B cell (primary cell): ENCODE data around the gene WWC2. TPM values are rescaled to one million over a fixed set of nuclear protein-coding genes. Genes with fewer than 3 reads are reported as not detected.

Experiments
- ATAC-seq: fragments of 200-7000 bp; cut with Tn5 transposase; one replicate; pipeline ENCODE4 v1.10.0; 2021; ENCODE audit warnings: low read depth, mild to moderate bottlenecking, moderate number of reproducible peaks, moderate library complexity
- CTCF ChIA-PET: fragments of 350-600 bp; sonication (Branson Sonifier 250); formaldehyde crosslinking; loops from one replicate; lab custom pipeline; 2021; ENCODE audit warnings: antibody characterized with exemption, inconsistent platforms; lab: Charles Lee
- POLR2A ChIA-PET: fragments of 350-600 bp; sonication (Branson Sonifier 250); formaldehyde crosslinking; loops from one replicate; lab custom pipeline; 2021; ENCODE audit warnings: antibody characterized with exemption; lab: Charles Lee
- DNase-seq: peaks from one replicate; pipeline ENCODE4 v3.0.0; 2013
- H2AFZ ChIP-seq: 2 replicates; pipeline ENCODE4 v1.6.1; 2012; ENCODE audit warnings: mild to moderate bottlenecking, low read depth, low read length; ENCODE audit not compliant: insufficient read depth, poor library complexity, severe bottlenecking
- H3K27ac ChIP-seq, 2 donors: 1 replicate in 1 of 2; 2 replicates in 1 of 2; pipeline ENCODE4 v1.5.1; 2012 to 2013; ENCODE audit warnings: low read length in 2 of 2, mild to moderate bottlenecking in 2 of 2, moderate library complexity in 1 of 2
- H3K27me3 ChIP-seq, 4 experiments: fragments of 200-600 bp in 1 of 4; sonication (generic) in 1 of 4; replicated peaks in 1 of 4; 1 replicate in 2 of 4; 2 replicates in 2 of 4; pipeline versions ENCODE4 v1.6.1 to v1.7.0; 2013 to 2016; ENCODE audit warnings: low read length in 3 of 4, mild to moderate bottlenecking in 2 of 4, mixed read lengths in 1 of 4, moderate library complexity in 1 of 4; ENCODE audit not compliant: insufficient read depth in 4 of 4, control insufficient read depth in 3 of 4; ENCODE audit errors: control extremely low read depth in 1 of 4
- H3K36me3 ChIP-seq, 2 experiments: replicated peaks in 1 of 2; 1 replicate in 1 of 2; 2 replicates in 1 of 2; pipeline versions ENCODE4 v1.6.1 to v1.7.1; 2013; ENCODE audit warnings: low read length in 1 of 2; ENCODE audit not compliant: insufficient read depth in 2 of 2, control insufficient read depth in 1 of 2; ENCODE audit errors: control extremely low read depth in 1 of 2, extremely low read depth in 1 of 2
- H3K4me1 ChIP-seq, 2 donors: fragments of 200-600 bp in 1 of 2; sonication (generic) in 1 of 2; 1 replicate in 1 of 2; 2 replicates in 1 of 2; pipeline versions ENCODE4 v1.5.1 to v1.6.1; 2013 to 2017; ENCODE audit warnings: low read length in 2 of 2; ENCODE audit not compliant: control insufficient read depth in 2 of 2, insufficient read depth in 2 of 2
- H3K4me2 ChIP-seq: replicated peaks from 2 replicates; pipeline ENCODE3; 2012; ENCODE audit warnings: mild to moderate bottlenecking, low read depth, low read length; ENCODE audit not compliant: poor library complexity, severe bottlenecking
- H3K4me3 ChIP-seq, 5 experiments: fragments of 200-600 bp in 1 of 5; sonication (generic) in 1 of 5; 1 replicate in 3 of 5; 2 replicates in 2 of 5; pipeline versions ENCODE4 v1.5.1 to v1.7.0; 2011 to 2016; ENCODE audit warnings: low read length in 4 of 5, mild to moderate bottlenecking in 4 of 5, low read depth in 2 of 5, control low read depth in 1 of 5, moderate library complexity in 1 of 5; ENCODE audit not compliant: insufficient read depth in 1 of 5; ENCODE audit errors: control extremely low read depth in 1 of 5, extremely low read depth in 1 of 5
- H3K79me2 ChIP-seq: fragments of 200-600 bp; sonication (generic); one replicate; pipeline ENCODE4 v1.6.0; 2016; ENCODE audit warnings: low read length; ENCODE audit not compliant: control insufficient read depth, insufficient read depth
- H3K9ac ChIP-seq: fragments of 200-600 bp; sonication (generic); 2 replicates; pipeline ENCODE4 v1.6.1; 2017; ENCODE audit warnings: mild to moderate bottlenecking, low read length, moderate library complexity
- H3K9me3 ChIP-seq, 3 donors: one replicate each; pipeline versions ENCODE4 v1.6.1 to v1.7.1; 2013; ENCODE audit warnings: low read length in 2 of 3; ENCODE audit not compliant: control insufficient read depth in 2 of 3, insufficient read depth in 1 of 3; ENCODE audit errors: control extremely low read depth in 1 of 3
- H4K20me1 ChIP-seq: 2 replicates; pipeline ENCODE4 v1.6.0; 2012; ENCODE audit warnings: mild to moderate bottlenecking, low read length; ENCODE audit not compliant: insufficient read depth, control insufficient read depth, poor library complexity, severe bottlenecking
- H3K27ac Mint-ChIP-seq: one replicate; pipeline ENCODE4 v1.8.0; 2021; ENCODE audit warnings: mixed read lengths
- H3K27me3 Mint-ChIP-seq: one replicate; pipeline ENCODE4 v1.8.0; 2021; ENCODE audit warnings: mixed read lengths
- H3K4me1 Mint-ChIP-seq: one replicate; pipeline ENCODE4 v1.8.0; 2021; ENCODE audit warnings: mixed read lengths
- H3K4me3 Mint-ChIP-seq: one replicate; pipeline ENCODE4 v1.8.0; 2021; ENCODE audit warnings: mixed read lengths
- H3K9me3 Mint-ChIP-seq: one replicate; pipeline ENCODE4 v1.8.0; 2022; ENCODE audit warnings: mixed read lengths; ENCODE audit not compliant: insufficient read depth
- EZH2 ChIP-seq: IDR thresholded peaks from 2 replicates; pipeline ENCODE4 v1.6.1; 2012; ENCODE audit warnings: borderline replicate concordance, low read depth, mild to moderate bottlenecking, moderate library complexity, low read length; ENCODE audit not compliant: insufficient read depth, poor library complexity, severe bottlenecking
- WGBS: methylation state at CpG from one replicate; pipeline ENCODE4 v1.1.5; 2013; ENCODE audit warnings: missing lambda C conversion rate; ENCODE audit not compliant: insufficient coverage; 5-methylcytosine and 5-hydroxymethylcytosine counted together
- intact Hi-C: fragments of 100-400 bp; cut with micrococcal nuclease; formaldehyde crosslinking; loops from one replicate; pipeline ENCODE4 v1.10.0; 2022
- polyA minus RNA-seq: library from RNA; depleted of rRNA, polyadenylated mRNA; stranded (reverse); fragments of >200 nt; gene quantifications from 2 replicates; pipeline ENCODE4 v1.2.3, GENCODE V29; 2012
- polyA plus RNA-seq: library from polyadenylated mRNA; depleted of rRNA; stranded (reverse); fragments of >200 nt; gene quantifications from 2 replicates; pipeline ENCODE4 v1.2.3, GENCODE V29; 2012
- total RNA-seq, 2 donors: library from RNA; stranded (reverse); fragments of 120-200 nt in 1 of 2; gene quantifications; 1 replicate in 1 of 2; 2 replicates in 1 of 2; pipeline versions ENCODE4 v1.2.3 to v1.2.4, GENCODE V29; 2013 to 2022
- TF ChIP-seq, protein P1 (sequence below): fragments of 200-600 bp; IDR thresholded peaks from one replicate; pipeline ENCODE4 v1.8.0; 2022; ENCODE audit warnings: antibody characterized with exemption, mild to moderate bottlenecking

Gene WWC2
- 0.32 and 1.6 TPM in 2 replicates for total RNA-seq
- total RNA-seq (2013), result 0.30 TPM
- 0.04 and 0.07 TPM in 2 replicates for polyA plus RNA-seq
- polyA minus RNA-seq, result 0.07 and 0.09 TPM in 2 replicates

DNA sequence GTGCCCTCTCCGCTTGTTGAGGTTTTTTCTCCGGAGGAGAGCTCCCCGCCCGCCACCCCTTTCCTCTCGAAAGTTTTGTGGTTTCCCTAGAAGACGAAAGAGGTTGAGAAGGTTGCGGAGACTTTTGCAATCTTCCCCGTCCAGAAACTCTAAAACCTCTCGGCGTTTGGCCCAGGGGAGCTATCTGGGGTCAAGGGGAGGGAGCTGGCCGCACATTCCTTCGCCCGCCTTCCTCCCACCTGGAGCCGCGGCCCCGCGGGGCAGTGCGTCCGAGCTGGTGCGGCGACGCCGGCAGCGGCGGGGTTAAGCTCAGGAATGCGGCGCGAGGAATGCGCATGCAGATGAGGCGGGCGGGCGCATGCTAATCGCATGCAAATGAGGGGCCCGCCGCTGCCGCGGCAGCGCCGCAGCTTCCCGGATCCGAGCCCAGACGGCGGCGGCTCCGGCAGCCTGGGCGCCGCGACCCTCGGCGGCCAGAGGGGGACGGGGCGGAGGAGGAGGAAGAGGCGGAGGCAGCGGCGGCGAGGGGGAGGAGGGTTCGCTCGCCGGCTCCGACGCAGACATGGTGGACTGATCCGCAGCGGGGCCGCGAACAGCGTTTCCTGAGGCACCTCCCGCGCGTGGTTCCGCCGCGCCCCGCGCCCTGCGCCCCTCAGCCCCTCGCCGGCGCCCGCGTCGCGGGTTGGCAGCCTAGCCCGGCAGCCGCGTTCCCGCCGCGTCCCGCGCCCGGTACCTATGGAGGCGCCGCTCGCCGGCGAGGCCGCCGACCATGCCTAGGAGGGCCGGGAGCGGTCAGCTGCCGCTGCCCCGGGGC is at the start of gene WWC2:
WWC2 (plus strand) TSS at position 535 of the 814 bp plus-strand sequence; CDS start at position 770, 235 bp downstream.
- Mint-ChIP-seq H3K4me1 (peaks cover 8% of the 10 kb centered on the region), H3K9me3 (no peaks in the 10 kb centered on the region), H3K4me3 (peak within 1 kb of the TSS; percentile 76), H3K27me3 (peaks cover 41% of the 10 kb centered on the region), H3K27ac (no peak within 1 kb of the TSS)
- Histone ChIP-seq H3K9me3 (peaks cover 0 to 16% (median 0%) of the 10 kb centered on the region in 3 donors), H4K20me1 (no peaks in the 10 kb centered on the region), H2AFZ (peak within 1 kb of the TSS; percentile 63), H3K79me2 (no peaks in the 10 kb centered on the region), H3K27me3 (peaks cover 0 to 42% (median 23%) of the 10 kb centered on the region in 4 experiments), H3K27ac (no peak within 1 kb of the TSS), H3K4me2 (peak within 1 kb of the TSS; percentile 75), H3K4me3 (peak within 1 kb of the TSS; percentile 31 to 60 (median 52)), H3K4me1 (peaks cover 19% of the 10 kb centered on the region in 2 donors), H3K36me3 (no peaks in the 10 kb centered on the region), H3K9ac (peak within 1 kb of the TSS; percentile 58)
- intact Hi-C loops, result no loop called here
- DNase-seq (peak; percentile 62), ATAC-seq (peak; percentile 74)
- ChIA-PET CTCF (no interaction called here), POLR2A (no interaction called here)
- 2% methylated on average over 95 of the region's 102 CpGs for WGBS
- peak; percentile 24 for TF ChIP-seq EZH2
- TF ChIP-seq, protein P1, sequence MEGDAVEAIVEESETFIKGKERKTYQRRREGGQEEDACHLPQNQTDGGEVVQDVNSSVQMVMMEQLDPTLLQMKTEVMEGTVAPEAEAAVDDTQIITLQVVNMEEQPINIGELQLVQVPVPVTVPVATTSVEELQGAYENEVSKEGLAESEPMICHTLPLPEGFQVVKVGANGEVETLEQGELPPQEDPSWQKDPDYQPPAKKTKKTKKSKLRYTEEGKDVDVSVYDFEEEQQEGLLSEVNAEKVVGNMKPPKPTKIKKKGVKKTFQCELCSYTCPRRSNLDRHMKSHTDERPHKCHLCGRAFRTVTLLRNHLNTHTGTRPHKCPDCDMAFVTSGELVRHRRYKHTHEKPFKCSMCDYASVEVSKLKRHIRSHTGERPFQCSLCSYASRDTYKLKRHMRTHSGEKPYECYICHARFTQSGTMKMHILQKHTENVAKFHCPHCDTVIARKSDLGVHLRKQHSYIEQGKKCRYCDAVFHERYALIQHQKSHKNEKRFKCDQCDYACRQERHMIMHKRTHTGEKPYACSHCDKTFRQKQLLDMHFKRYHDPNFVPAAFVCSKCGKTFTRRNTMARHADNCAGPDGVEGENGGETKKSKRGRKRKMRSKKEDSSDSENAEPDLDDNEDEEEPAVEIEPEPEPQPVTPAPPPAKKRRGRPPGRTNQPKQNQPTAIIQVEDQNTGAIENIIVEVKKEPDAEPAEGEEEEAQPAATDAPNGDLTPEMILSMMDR, result no peak

DNA sequence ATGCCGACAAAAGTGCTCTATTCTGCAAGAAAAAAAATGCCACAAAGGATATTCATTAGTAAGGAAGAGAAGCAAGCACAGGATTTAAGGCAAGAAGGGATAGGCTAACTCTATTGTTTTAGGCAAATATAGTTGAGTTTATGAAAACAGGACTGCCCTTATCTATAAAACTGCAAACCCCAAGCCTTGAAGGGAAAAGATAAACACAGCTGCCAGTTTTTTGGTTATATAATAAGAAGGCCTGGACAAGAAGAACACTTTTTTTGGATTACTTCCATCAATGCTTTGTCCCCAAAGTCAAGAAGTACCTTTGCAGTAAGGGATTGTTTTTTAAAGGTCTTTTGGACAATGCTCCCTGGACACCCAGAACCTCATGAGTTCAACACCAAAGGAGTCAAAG is 45.4 kb upstream of the WWC2 start:
- peaks cover 1% of the 10 kb centered on the region for H3K9me3 Mint-ChIP-seq
- Histone ChIP-seq H3K4me3 (no peak overlapping the region), H4K20me1 (no peaks in the 10 kb centered on the region), H3K9me3 (no peaks in the 10 kb centered on the region), H3K27ac (no peak overlapping the region), H3K27me3 (peaks cover 0 to 2% (median 0%) of the 10 kb centered on the region in 4 experiments), H2AFZ (no peak overlapping the region), H3K9ac (no peak overlapping the region), H3K79me2 (no peaks in the 10 kb centered on the region), H3K4me1 (no peaks in the 10 kb centered on the region), H3K4me2 (no peak overlapping the region), H3K36me3 (no peaks in the 10 kb centered on the region)
- WGBS, result no CpG with 5 or more reads among the region's 1 CpG
- DNase-seq (no peak), ATAC-seq (no peak)
- H3K4me3 Mint-ChIP-seq, result no peak overlapping the region
- POLR2A ChIA-PET, result no interaction called here
- H3K27ac Mint-ChIP-seq, result no peak overlapping the region
- peaks cover 4% of the 10 kb centered on the region for H3K27me3 Mint-ChIP-seq
- intact Hi-C loops, result no loop called here
- H3K4me1 Mint-ChIP-seq, result no peaks in the 10 kb centered on the region
- TF ChIP-seq, protein P1, result no peak
- TF ChIP-seq EZH2, result no peak
- CTCF ChIA-PET, result no interaction called here
